SK-N-SH treated with all-trans-retinoic acid at 6 μM for 48 hours (cell line): ENCODE results near the gene MINDY2.
"Not testable (repeated sequence)": the region's sequence is repeated elsewhere in the genome, so short reads cannot be mapped to it uniquely, and the experiment has no call there.

Experiments used
- ATAC-seq: fragments of 200-7000 bp; cut with Tn5 transposase; 3 replicates; pipeline ENCODE4 v1.9.1; 2020; ENCODE audit warnings: mild to moderate bottlenecking, moderate library complexity
- BACH2 ChIP-seq: fragments of 250-450 bp; sonication (Bioruptor Pico); IDR thresholded peaks from 2 replicates; pipeline ENCODE4 v1.9.0; 2021; ENCODE audit warnings: mild to moderate bottlenecking, borderline replicate concordance
- CREB5 ChIP-seq: fragments of 250-450 bp; sonication (Bioruptor Pico); IDR thresholded peaks from 2 replicates; pipeline ENCODE4 v1.5.1; 2020; ENCODE audit warnings: low read depth, mild to moderate bottlenecking, moderate library complexity
- CSDC2 ChIP-seq: fragments of 250-450 bp; sonication (Bioruptor Pico); IDR thresholded peaks from 2 replicates; pipeline ENCODE4 v1.5.0; 2020; ENCODE audit warnings: mild to moderate bottlenecking, moderate library complexity
- CSRNP3 ChIP-seq: fragments of 250-450 bp; sonication (Bioruptor Pico); IDR thresholded peaks from 2 replicates; pipeline ENCODE4 v1.5.1; 2021; ENCODE audit warnings: mild to moderate bottlenecking, moderate library complexity
- ESRRG ChIP-seq: fragments of 250-450 bp; sonication (Bioruptor Pico); IDR thresholded peaks from 2 replicates; pipeline ENCODE4 v1.6.1; 2021; ENCODE audit warnings: mild to moderate bottlenecking
- GLIS3 ChIP-seq: fragments of 250-450 bp; sonication (Bioruptor Pico); IDR thresholded peaks from 2 replicates; pipeline ENCODE4 v1.5.0; 2020; ENCODE audit warnings: mild to moderate bottlenecking, moderate library complexity
- ISL1 ChIP-seq: fragments of 250-450 bp; sonication (Bioruptor Pico); IDR thresholded peaks from 2 replicates; pipeline ENCODE4 v2.1.2; 2022; ENCODE audit warnings: mild to moderate bottlenecking, moderate library complexity
- OSR1 ChIP-seq: fragments of 250-450 bp; sonication (Bioruptor Pico); IDR thresholded peaks from 2 replicates; pipeline ENCODE4 v1.8.0; 2022; ENCODE audit warnings: moderate library complexity, mild to moderate bottlenecking, inconsistent platforms
- PATZ1 ChIP-seq: fragments of 250-450 bp; sonication (Bioruptor Pico); IDR thresholded peaks from 2 replicates; pipeline ENCODE4 v1.8.0; 2020; ENCODE audit warnings: mild to moderate bottlenecking, moderate library complexity, borderline replicate concordance
- POU6F1 ChIP-seq: fragments of 250-450 bp; sonication (Bioruptor Pico); IDR thresholded peaks from 2 replicates; pipeline ENCODE4 v1.8.0; 2021; ENCODE audit warnings: low read depth, mild to moderate bottlenecking, moderate library complexity, borderline replicate concordance
- RARB ChIP-seq: fragments of 250-450 bp; sonication (Bioruptor Pico); IDR thresholded peaks from 2 replicates; pipeline ENCODE4 v1.8.0; 2021; ENCODE audit warnings: mild to moderate bottlenecking, moderate library complexity
- TOX ChIP-seq: fragments of 250-450 bp; sonication (Bioruptor Pico); IDR thresholded peaks from 2 replicates; pipeline ENCODE4 v1.8.0; 2021; ENCODE audit warnings: mild to moderate bottlenecking, moderate library complexity, borderline replicate concordance
- ZFP3 ChIP-seq: fragments of 250-450 bp; sonication (Bioruptor Pico); IDR thresholded peaks from 2 replicates; pipeline ENCODE4 v1.5.0; 2020; ENCODE audit warnings: mild to moderate bottlenecking, moderate library complexity
- ZFP30 ChIP-seq: fragments of 450-650 bp; formaldehyde crosslinking; IDR thresholded peaks from 2 replicates; pipeline ENCODE4 v1.5.0; 2022; ENCODE audit warnings: mild to moderate bottlenecking, moderate library complexity
- ZNF565 ChIP-seq: fragments of 450-650 bp; formaldehyde crosslinking; conservative IDR thresholded peaks from 2 replicates; pipeline ENCODE4 v1.5.0; 2020; ENCODE audit warnings: low read depth, mild to moderate bottlenecking, moderate library complexity
- ZNF70 ChIP-seq: fragments of 450-650 bp; formaldehyde crosslinking; IDR thresholded peaks from 2 replicates; pipeline ENCODE4 v1.5.0; 2020; ENCODE audit warnings: mild to moderate bottlenecking, moderate library complexity
- ZNF8 ChIP-seq: fragments of 450-650 bp; formaldehyde crosslinking; IDR thresholded peaks from 2 replicates; pipeline ENCODE4 v1.5.0; 2020; ENCODE audit warnings: mild to moderate bottlenecking, moderate library complexity

MINDY2 gene

GRCh38 chr15:58830556-58830955, 59.5 kb downstream of the MINDY2 start:
- TF ChIP-seq ZFP30 (CRISPR knock-in tag) (no peak), ZNF565 (CRISPR knock-in tag) (no peak), OSR1 (no peak), ESRRG (CRISPR knock-in tag) (no peak)

GRCh38 chr15:58833681-58834426, 62.8 kb downstream of the MINDY2 start:
- ATAC-seq, result not testable (repeated sequence)

More at GRCh38 chr15:58830556-58830955, 59.5 kb downstream of the MINDY2 start:
- no peak for ATAC-seq

- ATAC-seq, result peak; percentile 82
- TF ChIP-seq PATZ1 (CRISPR knock-in tag) (no peak), POU6F1 (CRISPR knock-in tag) (no peak), ZFP30 (CRISPR knock-in tag) (no peak), GLIS3 (no peak)
These were observed 68.4 kb downstream of the MINDY2 start for GRCh38 chr15:58839485-58839884.

- ATAC-seq, result no peak
- TF ChIP-seq OSR1, result no peak
- no peak for TF ChIP-seq BACH2 (CRISPR knock-in tag)
- no peak for TF ChIP-seq ZNF8 (CRISPR knock-in tag)
- no peak for TF ChIP-seq CSRNP3 (CRISPR knock-in tag)
These were observed 68.9 kb downstream of the MINDY2 start for GRCh38 chr15:58840048-58840447.

GRCh38 chr15:58842713-58843396, 71.8 kb downstream of the MINDY2 start:
- TF ChIP-seq CREB5 (CRISPR knock-in tag) (no peak), RARB (CRISPR knock-in tag) (no peak), GLIS3 (no peak), ISL1 (no peak), BACH2 (CRISPR knock-in tag) (no peak), ZFP3 (CRISPR knock-in tag) (no peak), ZFP30 (CRISPR knock-in tag) (no peak)
- TF ChIP-seq, all 23 proteins: peak for 0
- ATAC-seq, result no peak

GRCh38 chr15:58851205-58851604, 80.1 kb downstream of the MINDY2 start:
- not testable (repeated sequence) for ATAC-seq

GRCh38 chr15:58852347-58852746, 81.2 kb downstream of the MINDY2 start:
- TF ChIP-seq ZNF565 (CRISPR knock-in tag), result no peak
- TF ChIP-seq ZNF70 (CRISPR knock-in tag), result no peak
- no peak for TF ChIP-seq TOX (CRISPR knock-in tag)
- TF ChIP-seq BACH2 (CRISPR knock-in tag), result no peak
- no peak for TF ChIP-seq CSDC2 (CRISPR knock-in tag)
- TF ChIP-seq ZFP30 (CRISPR knock-in tag), result no peak
- TF ChIP-seq ESRRG (CRISPR knock-in tag), result no peak
- no peak for ATAC-seq
